Duodenal mucosa (tissue), 2 donors: Measurements from ENCODE around the gene KBTBD13.
"Not testable (repeated sequence)": the region's sequence is repeated elsewhere in the genome, so short reads cannot be mapped to it uniquely, and the experiment has no call there.

Source experiments
- H3K27ac ChIP-seq: one replicate; pipeline ENCODE4 v1.7.0; 2013; ENCODE audit warnings: low read depth, low read length
- H3K27me3 ChIP-seq, 2 donors: one replicate each; pipeline ENCODE4 v1.7.0; 2013; ENCODE audit warnings: low read length in 2 of 2, control low read depth in 1 of 2; ENCODE audit not compliant: insufficient read depth in 2 of 2, control insufficient read depth in 1 of 2
- H3K36me3 ChIP-seq, 2 donors: one replicate each; pipeline ENCODE4 v1.7.0; 2013; ENCODE audit warnings: low read length in 2 of 2, control low read depth in 1 of 2; ENCODE audit not compliant: insufficient read depth in 2 of 2, control insufficient read depth in 1 of 2
- H3K4me1 ChIP-seq, 2 donors: one replicate each; pipeline ENCODE4 v1.7.0; 2013; ENCODE audit warnings: low read length in 2 of 2, control low read depth in 1 of 2; ENCODE audit not compliant: insufficient read depth in 2 of 2, control insufficient read depth in 1 of 2
- H3K4me3 ChIP-seq, 2 donors: one replicate each; pipeline ENCODE4 v1.7.0; 2013; ENCODE audit warnings: low read length in 2 of 2, low read depth in 1 of 2
- H3K9ac ChIP-seq, 2 donors: one replicate each; pipeline ENCODE4 v1.7.0; 2013; ENCODE audit warnings: low read length in 2 of 2, low read depth in 1 of 2
- H3K9me3 ChIP-seq, 2 donors: one replicate each; pipeline ENCODE4 v1.7.0; 2013; ENCODE audit warnings: low read length in 2 of 2, control low read depth in 1 of 2; ENCODE audit not compliant: control insufficient read depth in 1 of 2

KBTBD13 gene

GRCh38 chr15:65087873-65088642 is 11.5 kb downstream of the KBTBD13 start:
- Histone ChIP-seq H3K4me1 (peaks cover 38 to 61% of the 10 kb centered on the region in 2 donors), H3K9ac (peak overlapping the region; percentile 58 to 63), H3K27ac (peak overlapping the region; percentile 67), H3K4me3 (no peak overlapping the region), H3K9me3 (no peaks in the 10 kb centered on the region), H3K36me3 (no peaks in the 10 kb centered on the region), H3K27me3 (no peaks in the 10 kb centered on the region)

GRCh38 chr15:65088643-65089021 is 12.1 kb downstream of the KBTBD13 start:
- Histone ChIP-seq H3K9me3 (no peaks in the 10 kb centered on the region), H3K27ac (peak overlapping the region; percentile 67), H3K36me3 (no peaks in the 10 kb centered on the region), H3K27me3 (no peaks in the 10 kb centered on the region), H3K4me1 (peaks cover 38 to 55% of the 10 kb centered on the region in 2 donors), H3K9ac (peak overlapping the region; percentile 58 to 63), H3K4me3 (no peak overlapping the region)

- H3K4me3 ChIP-seq: peak overlapping the region in 1 of 2 donors; percentile 30
- peaks cover 40 to 54% of the 10 kb centered on the region in 2 donors for H3K4me1 ChIP-seq
- no peaks in the 10 kb centered on the region for H3K27me3 ChIP-seq
- peak overlapping the region; percentile 4 to 58 for H3K9ac ChIP-seq
- H3K27ac ChIP-seq: peak overlapping the region; percentile 67
- H3K36me3 ChIP-seq: no peaks in the 10 kb centered on the region
- H3K9me3 ChIP-seq: no peaks in the 10 kb centered on the region
Observed at GRCh38 chr15:65089206-65089824, 12.8 kb downstream of the KBTBD13 start.

GRCh38 chr15:65091946-65092770 is 15.6 kb downstream of the KBTBD13 start:
- Histone ChIP-seq H3K4me1 (peaks cover 41 to 52% of the 10 kb centered on the region in 2 donors), H3K27ac (no peak overlapping the region), H3K4me3 (no peak overlapping the region), H3K9ac (no peak overlapping the region), H3K9me3 (no peaks in the 10 kb centered on the region), H3K36me3 (no peaks in the 10 kb centered on the region), H3K27me3 (no peaks in the 10 kb centered on the region)

GRCh38 chr15:65092911-65093792 is 16.6 kb downstream of the KBTBD13 start:
- Histone ChIP-seq H3K4me3 (no peak overlapping the region), H3K9me3 (no peaks in the 10 kb centered on the region), H3K27ac (no peak overlapping the region), H3K9ac (no peak overlapping the region), H3K27me3 (no peaks in the 10 kb centered on the region), H3K4me1 (peaks cover 32 to 42% of the 10 kb centered on the region in 2 donors), H3K36me3 (peaks cover 5 to 6% of the 10 kb centered on the region in 2 donors)

GRCh38 chr15:65093793-65094170 is 17.2 kb downstream of the KBTBD13 start:
- not testable (repeated sequence) for H3K4me3 ChIP-seq, H3K27me3 ChIP-seq, H3K9me3 ChIP-seq, H3K27ac ChIP-seq, H3K9ac ChIP-seq
- H3K4me1 ChIP-seq: peaks cover 25 to 36% of the 10 kb centered on the region in 2 donors
- peaks cover 11 to 12% of the 10 kb centered on the region in 2 donors for H3K36me3 ChIP-seq

GRCh38 chr15:65094294-65094995 is 17.9 kb downstream of the KBTBD13 start:
- Histone ChIP-seq H3K9ac (no peak overlapping the region), H3K4me3 (no peak overlapping the region), H3K36me3 (peaks cover 17 to 19% of the 10 kb centered on the region in 2 donors), H3K27me3 (no peaks in the 10 kb centered on the region), H3K9me3 (no peaks in the 10 kb centered on the region), H3K27ac (no peak overlapping the region), H3K4me1 (peaks cover 19 to 29% of the 10 kb centered on the region in 2 donors)

- Histone ChIP-seq H3K36me3 (peaks cover 20 to 21% of the 10 kb centered on the region in 2 donors), H3K4me3 (no peak overlapping the region), H3K9me3 (no peaks in the 10 kb centered on the region), H3K27ac (no peak overlapping the region), H3K9ac (peak overlapping the region in 1 of 2 donors; percentile 20), H3K27me3 (no peaks in the 10 kb centered on the region), H3K4me1 (peaks cover 15 to 22% of the 10 kb centered on the region in 2 donors)
Observed at GRCh38 chr15:65095011-65095746, 18.6 kb downstream of the KBTBD13 start.

GRCh38 chr15:65095747-65096104 is 19.2 kb downstream of the KBTBD13 start:
- Histone ChIP-seq H3K4me3 (no peak overlapping the region), H3K27ac (no peak overlapping the region), H3K36me3 (peaks cover 20 to 24% of the 10 kb centered on the region in 2 donors), H3K9ac (no peak overlapping the region), H3K4me1 (peaks cover 21 to 22% of the 10 kb centered on the region in 2 donors), H3K9me3 (no peaks in the 10 kb centered on the region), H3K27me3 (no peaks in the 10 kb centered on the region)
